Peyer's patch (tissue), 4 donors: Measurements from ENCODE around the gene DRAXIN. TPM values are rescaled to one million over a fixed set of nuclear protein-coding genes. Genes with fewer than 3 reads are reported as not detected.
A peak's percentile ranks its signal among the peaks of the same experiment; 100 is the strongest.

Experiments
- DNase-seq, 3 donors: peaks; one replicate each; pipeline ENCODE4 v3.0.0-alpha.2; 2017 to 2019
- H3K27ac ChIP-seq, 4 donors: fragments of 200-600 bp; sonication (generic); one replicate each; pipeline ENCODE4 v1.5.1; 2016 to 2019
- H3K27me3 ChIP-seq, 2 donors: fragments of 200-600 bp; sonication (generic); one replicate each; pipeline ENCODE4 v1.5.1; 2019
- H3K36me3 ChIP-seq, 3 donors: fragments of 200-600 bp; sonication (generic); one replicate each; pipeline ENCODE4 v1.5.1; 2016 to 2019
- H3K4me1 ChIP-seq, 4 donors: fragments of 200-600 bp; sonication (generic); one replicate each; pipeline ENCODE4 v1.5.1; 2016 to 2019
- H3K4me3 ChIP-seq, 4 donors: fragments of 200-600 bp; sonication (generic); 1 replicate in 3 of 4; 2 replicates in 1 of 4; pipeline ENCODE4 v1.5.1; 2016 to 2019; ENCODE audit warnings: mild to moderate bottlenecking in 1 of 4
- H3K9me3 ChIP-seq, 4 donors: fragments of 200-600 bp; sonication (generic); one replicate each; pipeline ENCODE4 v1.5.1; 2016 to 2019; ENCODE audit warnings: mild to moderate bottlenecking in 1 of 4
- POLR2A ChIP-seq, 2 donors: fragments of 450-650 bp; IDR thresholded peaks; one replicate each; pipeline ENCODE4 v1.5.1; 2017; ENCODE audit warnings: antibody characterized with exemption in 2 of 2, mild to moderate bottlenecking in 2 of 2, moderate library complexity in 2 of 2
- total RNA-seq, 4 donors: library from RNA; depleted of rRNA; stranded (reverse); fragments of >200 nt; gene quantifications; one replicate each; pipeline ENCODE4 v1.1.0, GENCODE V29; 2016
- TF ChIP-seq, protein P1 (sequence below), 6 experiments: fragments of 450-650 bp in 4 of 6; fragments of 200-600 bp in 2 of 6; sonication (generic) in 1 of 6; IDR thresholded peaks; one replicate each; pipeline ENCODE4 v1.5.1; 2017 to 2019; ENCODE audit warnings: antibody characterized with exemption in 6 of 6, mild to moderate bottlenecking in 3 of 6, moderate library complexity in 1 of 6

Gene DRAXIN
- total RNA-seq, 4 donors from 2014 or later = not detected

DNA sequence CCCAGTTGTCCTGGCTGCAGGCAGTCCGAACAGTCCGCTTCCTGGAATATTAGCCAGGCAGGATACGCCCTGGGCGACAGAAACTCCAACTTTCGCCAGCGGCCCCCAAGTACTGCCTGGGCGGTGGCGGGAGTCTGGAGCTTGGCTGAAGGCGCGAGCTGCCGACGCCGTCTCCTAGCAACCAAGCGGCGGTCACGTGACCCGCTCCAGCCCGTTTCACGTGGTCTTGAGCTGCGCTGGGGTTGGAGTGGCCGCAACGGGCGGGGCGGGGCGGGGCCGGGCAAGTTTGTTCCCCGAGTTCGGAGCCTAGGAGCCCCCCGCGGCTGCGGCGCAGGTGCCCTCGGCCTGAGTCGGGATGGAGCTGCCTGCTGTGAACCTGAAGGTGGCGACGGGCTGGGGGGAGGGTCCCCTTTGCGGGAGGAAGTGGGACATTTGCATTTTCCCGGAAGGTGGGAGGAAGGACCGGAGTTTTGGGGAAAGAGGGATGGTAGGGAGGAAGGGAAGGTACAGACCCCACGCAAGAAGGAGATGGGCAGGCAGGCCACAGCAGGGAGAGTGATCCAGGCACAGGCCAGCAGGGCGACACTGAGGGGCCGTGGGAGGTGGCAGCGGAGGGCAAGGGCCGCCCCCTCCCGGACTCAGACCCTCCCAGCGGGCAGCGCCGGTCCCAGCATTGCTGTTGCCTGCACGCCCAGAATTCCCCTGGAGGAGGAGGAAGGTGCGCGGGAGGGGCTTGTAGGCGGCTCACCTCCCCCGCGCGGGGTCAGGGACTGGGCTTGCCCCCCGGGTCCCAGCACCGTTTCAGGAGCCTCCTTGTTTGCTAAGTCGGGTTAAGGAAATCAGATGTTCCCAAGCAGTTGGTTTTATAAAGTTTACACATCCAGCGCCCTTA, 44.6 kb downstream of the DRAXIN start, which contains the start of gene AGTRAP:
TSS of gene AGTRAP (plus strand) at position 283 of the 892 bp plus-strand sequence. CDS start at position 356, 73 bp downstream.
- Histone ChIP-seq H3K9me3 (no peaks in the 10 kb centered on the region), H3K4me3 (peak within 1 kb of the TSS; percentile 59 to 80 (median 78)), H3K4me1 (peaks cover 0 to 25% (median 11%) of the 10 kb centered on the region in 4 donors), H3K27ac (peak within 1 kb of the TSS; percentile 68 to 83 (median 81)), H3K27me3 (no peaks in the 10 kb centered on the region), H3K36me3 (no peaks in the 10 kb centered on the region)
- TF ChIP-seq, protein P1, sequence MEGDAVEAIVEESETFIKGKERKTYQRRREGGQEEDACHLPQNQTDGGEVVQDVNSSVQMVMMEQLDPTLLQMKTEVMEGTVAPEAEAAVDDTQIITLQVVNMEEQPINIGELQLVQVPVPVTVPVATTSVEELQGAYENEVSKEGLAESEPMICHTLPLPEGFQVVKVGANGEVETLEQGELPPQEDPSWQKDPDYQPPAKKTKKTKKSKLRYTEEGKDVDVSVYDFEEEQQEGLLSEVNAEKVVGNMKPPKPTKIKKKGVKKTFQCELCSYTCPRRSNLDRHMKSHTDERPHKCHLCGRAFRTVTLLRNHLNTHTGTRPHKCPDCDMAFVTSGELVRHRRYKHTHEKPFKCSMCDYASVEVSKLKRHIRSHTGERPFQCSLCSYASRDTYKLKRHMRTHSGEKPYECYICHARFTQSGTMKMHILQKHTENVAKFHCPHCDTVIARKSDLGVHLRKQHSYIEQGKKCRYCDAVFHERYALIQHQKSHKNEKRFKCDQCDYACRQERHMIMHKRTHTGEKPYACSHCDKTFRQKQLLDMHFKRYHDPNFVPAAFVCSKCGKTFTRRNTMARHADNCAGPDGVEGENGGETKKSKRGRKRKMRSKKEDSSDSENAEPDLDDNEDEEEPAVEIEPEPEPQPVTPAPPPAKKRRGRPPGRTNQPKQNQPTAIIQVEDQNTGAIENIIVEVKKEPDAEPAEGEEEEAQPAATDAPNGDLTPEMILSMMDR (IDR thresholded peaks at IDR 0.05) = peak in 2 of 6 experiments; percentile 7 to 9
- TF ChIP-seq POLR2A (IDR thresholded peaks at IDR 0.05) = no peak
- DNase-seq = peak; percentile 95 to 98 (median 96)

DNA sequence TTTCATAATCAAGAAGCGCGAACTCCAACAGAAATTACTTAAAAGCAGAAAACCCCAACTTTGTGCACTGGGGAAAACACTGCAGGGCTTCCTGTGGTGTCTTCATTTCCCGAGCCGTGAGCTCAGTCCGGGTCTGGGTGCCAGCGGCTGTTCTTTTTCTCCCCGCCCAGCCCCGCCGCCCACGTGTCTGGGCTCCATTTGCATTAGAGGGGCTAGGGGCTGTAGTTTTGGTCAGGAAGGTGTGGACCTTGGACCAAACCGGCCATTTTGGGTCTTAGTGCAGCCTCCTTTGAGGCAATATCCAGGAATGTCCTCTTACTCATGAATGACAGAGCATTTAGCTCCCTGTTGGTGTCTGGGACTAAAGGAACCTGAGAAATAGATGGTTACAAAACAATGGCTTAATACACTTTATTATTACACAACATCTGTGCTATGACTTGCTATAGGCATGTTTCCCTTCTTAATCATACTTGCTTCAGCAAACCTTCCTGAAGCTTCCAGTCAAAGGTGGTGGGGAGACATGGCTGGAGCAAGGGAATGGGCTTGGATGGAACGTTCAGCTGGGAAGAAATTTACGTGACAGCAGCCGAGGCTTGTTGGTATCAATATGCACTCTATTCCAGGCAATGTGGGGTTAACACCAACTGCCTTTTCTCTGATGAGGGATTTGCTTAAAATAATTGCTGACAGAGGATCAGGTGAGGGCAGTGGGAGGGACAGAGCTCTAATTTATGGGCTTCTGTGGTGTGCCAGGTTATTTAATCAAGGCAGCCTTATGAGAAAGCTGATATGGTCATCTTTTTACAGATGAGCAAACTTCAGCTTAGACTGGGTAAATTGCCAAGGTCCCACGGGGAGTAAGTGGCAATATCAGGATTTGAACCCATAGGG, 45.5 kb downstream of the DRAXIN start:
- peak overlapping the region; percentile 68 to 83 (median 81) for H3K27ac ChIP-seq
- H3K36me3 ChIP-seq = no peaks in the 10 kb centered on the region
- no peaks in the 10 kb centered on the region for H3K9me3 ChIP-seq
- peak in 2 of 3 donors; percentile 47 to 70 for DNase-seq
- no peaks in the 10 kb centered on the region for H3K27me3 ChIP-seq
- H3K4me3 ChIP-seq = peak overlapping the region; percentile 59 to 80 (median 78)
- peaks cover 0 to 25% (median 10%) of the 10 kb centered on the region in 4 donors for H3K4me1 ChIP-seq
- TF ChIP-seq, protein P1 (IDR thresholded peaks at IDR 0.05) = no peak
- TF ChIP-seq POLR2A (IDR thresholded peaks at IDR 0.05) = no peak

DNA sequence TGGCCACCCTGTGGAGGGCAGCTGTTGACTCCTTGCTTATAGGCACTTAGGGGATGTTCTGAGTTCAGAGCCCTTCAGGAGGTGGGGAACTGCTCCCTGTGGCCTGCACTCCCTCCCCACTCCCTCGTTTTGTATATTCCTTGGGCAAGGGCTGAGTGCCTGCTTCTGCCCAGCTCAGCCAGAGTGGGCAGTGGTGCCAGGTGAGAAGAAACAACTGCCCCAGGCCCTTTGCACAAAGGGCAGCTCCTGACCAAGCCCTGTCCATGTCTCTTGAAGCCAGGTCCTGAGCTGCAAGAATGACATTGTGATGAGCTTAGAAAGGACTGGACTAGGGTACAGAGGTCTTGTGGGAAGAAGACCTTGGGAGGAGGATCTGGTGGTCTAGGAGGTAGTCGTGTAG, 46.6 kb downstream of the DRAXIN start:
- no peak for DNase-seq
- Histone ChIP-seq H3K4me3 (no peak overlapping the region), H3K36me3 (no peaks in the 10 kb centered on the region), H3K4me1 (peaks cover 0 to 18% (median 10%) of the 10 kb centered on the region in 4 donors), H3K27ac (no peak overlapping the region), H3K9me3 (no peaks in the 10 kb centered on the region), H3K27me3 (no peaks in the 10 kb centered on the region)
- TF ChIP-seq, protein P1 (IDR thresholded peaks at IDR 0.05) = no peak
- TF ChIP-seq POLR2A (IDR thresholded peaks at IDR 0.05) = no peak

DNA sequence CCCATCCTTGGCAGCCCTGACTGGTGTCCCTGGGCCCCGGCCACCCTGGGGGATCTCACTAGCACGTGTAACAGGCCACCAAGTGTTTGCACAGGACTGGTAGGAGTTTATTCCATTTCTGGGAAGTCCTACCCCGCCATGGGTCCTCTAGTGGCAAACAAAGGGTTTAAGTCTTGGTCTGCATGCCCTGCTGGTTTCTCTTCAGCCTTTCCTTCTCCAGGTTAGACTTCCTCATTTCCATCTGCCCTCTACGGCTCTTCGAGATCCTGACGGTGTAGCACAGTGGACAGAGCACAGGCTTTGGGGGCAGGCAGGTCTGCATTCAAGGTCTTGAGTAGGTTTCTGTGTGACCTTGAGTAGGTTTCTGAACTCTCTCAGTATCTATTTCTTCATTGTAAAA, 47.3 kb downstream of the DRAXIN start:
- DNase-seq = no peak
- H3K9me3 ChIP-seq = no peaks in the 10 kb centered on the region
- H3K4me1 ChIP-seq = peaks cover 0 to 18% (median 10%) of the 10 kb centered on the region in 4 donors
- TF ChIP-seq, protein P1 (IDR thresholded peaks at IDR 0.05) = no peak
- TF ChIP-seq POLR2A (IDR thresholded peaks at IDR 0.05) = no peak
- no peaks in the 10 kb centered on the region for H3K36me3 ChIP-seq
- H3K4me3 ChIP-seq = no peak overlapping the region
- H3K27ac ChIP-seq = no peak overlapping the region
- H3K27me3 ChIP-seq = no peaks in the 10 kb centered on the region
